ENCODE results near the gene GHR.

Gene GHR

GRCh38 chr5:42592401-42593140, 169.3 kb downstream of the GHR start:
- Histone ChIP-seq H3K27ac (no peak overlapping the region), H3K36me3 (replicated peaks) (no peaks in the 10 kb centered on the region), H3K4me3 (ENCODE audit: low read depth, low read length) (no peak overlapping the region), H3K27me3 (replicated peaks) (no peaks in the 10 kb centered on the region)
- in situ Hi-C loops (cut with HindIII; ENCODE audit: low pct_ligation_motif_present, low sequenced_read_pairs) = no loop called here
- TF ChIP-seq, protein P1, sequence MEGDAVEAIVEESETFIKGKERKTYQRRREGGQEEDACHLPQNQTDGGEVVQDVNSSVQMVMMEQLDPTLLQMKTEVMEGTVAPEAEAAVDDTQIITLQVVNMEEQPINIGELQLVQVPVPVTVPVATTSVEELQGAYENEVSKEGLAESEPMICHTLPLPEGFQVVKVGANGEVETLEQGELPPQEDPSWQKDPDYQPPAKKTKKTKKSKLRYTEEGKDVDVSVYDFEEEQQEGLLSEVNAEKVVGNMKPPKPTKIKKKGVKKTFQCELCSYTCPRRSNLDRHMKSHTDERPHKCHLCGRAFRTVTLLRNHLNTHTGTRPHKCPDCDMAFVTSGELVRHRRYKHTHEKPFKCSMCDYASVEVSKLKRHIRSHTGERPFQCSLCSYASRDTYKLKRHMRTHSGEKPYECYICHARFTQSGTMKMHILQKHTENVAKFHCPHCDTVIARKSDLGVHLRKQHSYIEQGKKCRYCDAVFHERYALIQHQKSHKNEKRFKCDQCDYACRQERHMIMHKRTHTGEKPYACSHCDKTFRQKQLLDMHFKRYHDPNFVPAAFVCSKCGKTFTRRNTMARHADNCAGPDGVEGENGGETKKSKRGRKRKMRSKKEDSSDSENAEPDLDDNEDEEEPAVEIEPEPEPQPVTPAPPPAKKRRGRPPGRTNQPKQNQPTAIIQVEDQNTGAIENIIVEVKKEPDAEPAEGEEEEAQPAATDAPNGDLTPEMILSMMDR (IDR thresholded peaks at IDR 0.05; ENCODE audit: low read depth, low read length, missing control alignments) = no peak
- DNase-seq = no peak

GRCh38 chr5:42593591-42593990, 170.4 kb downstream of the GHR start:
- Histone ChIP-seq H3K27ac (no peak overlapping the region), H3K4me3 (ENCODE audit: low read depth, low read length) (no peak overlapping the region), H3K36me3 (replicated peaks) (no peaks in the 10 kb centered on the region), H3K27me3 (replicated peaks) (no peaks in the 10 kb centered on the region)
- TF ChIP-seq, protein P1 (IDR thresholded peaks at IDR 0.05; ENCODE audit: low read depth, low read length, missing control alignments) = no peak
- no peak for DNase-seq
- in situ Hi-C loops (cut with HindIII; ENCODE audit: low pct_ligation_motif_present, low sequenced_read_pairs) = no loop called here

DNA sequence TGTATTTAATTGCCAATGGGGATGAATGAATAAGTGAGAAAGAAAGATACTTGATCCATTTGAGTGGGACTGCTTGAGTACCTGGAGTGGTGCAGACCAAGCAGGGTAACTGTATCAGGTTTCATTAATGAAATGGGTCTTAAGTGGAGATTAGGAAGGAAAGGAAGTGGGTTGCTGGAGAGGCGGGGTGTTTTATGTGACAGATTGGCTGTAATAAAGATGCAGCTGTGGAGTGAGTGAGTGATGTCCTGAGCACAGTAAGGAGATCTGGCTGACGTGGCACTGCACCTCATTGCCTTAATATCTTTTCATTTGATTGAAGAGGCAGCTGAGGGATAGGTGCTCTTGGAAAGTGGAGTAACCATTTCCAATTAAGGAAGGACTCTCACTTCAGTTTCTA, 172.4 kb downstream of the GHR start:
- TF ChIP-seq, protein P1 (IDR thresholded peaks at IDR 0.05; ENCODE audit: low read depth, low read length, missing control alignments) = no peak
- DNase-seq = no peak

GRCh38 chr5:42596817-42597216, 173.6 kb downstream of the GHR start:
- Histone ChIP-seq H3K36me3 (replicated peaks) (no peaks in the 10 kb centered on the region), H3K27ac (no peak overlapping the region), H3K4me3 (ENCODE audit: low read depth, low read length) (no peak overlapping the region), H3K27me3 (replicated peaks) (no peaks in the 10 kb centered on the region)
- TF ChIP-seq, protein P1 (IDR thresholded peaks at IDR 0.05; ENCODE audit: low read depth, low read length, missing control alignments) = no peak
- in situ Hi-C loops (cut with HindIII; ENCODE audit: low pct_ligation_motif_present, low sequenced_read_pairs) = no loop called here
- DNase-seq = no peak

More for the DNA sequence above, 172.4 kb downstream of the GHR start:
- H3K27me3 ChIP-seq (replicated peaks) = no peaks in the 10 kb centered on the region
- H3K4me3 ChIP-seq (ENCODE audit: low read depth, low read length) = no peak overlapping the region
- in situ Hi-C loops (cut with HindIII; ENCODE audit: low pct_ligation_motif_present, low sequenced_read_pairs) = no loop called here
- no peak overlapping the region for H3K27ac ChIP-seq
- H3K36me3 ChIP-seq (replicated peaks) = no peaks in the 10 kb centered on the region

GRCh38 chr5:42597318-42597937, 174.2 kb downstream of the GHR start:
- H3K27ac ChIP-seq = no peak overlapping the region
- H3K27me3 ChIP-seq (replicated peaks) = no peaks in the 10 kb centered on the region
- H3K4me3 ChIP-seq (ENCODE audit: low read depth, low read length) = no peak overlapping the region
- TF ChIP-seq, protein P1 (IDR thresholded peaks at IDR 0.05; ENCODE audit: low read depth, low read length, missing control alignments) = no peak
- in situ Hi-C loops (cut with HindIII; ENCODE audit: low pct_ligation_motif_present, low sequenced_read_pairs) = no loop called here
- no peaks in the 10 kb centered on the region for H3K36me3 ChIP-seq (replicated peaks)
- no peak for DNase-seq
